H1 (cell line): ENCODE data around the gene GABRD. TPM values are rescaled to one million over a fixed set of nuclear protein-coding genes. Genes with fewer than 3 reads are reported as not detected.

Experiments used
- CTCF ChIA-PET: fragments of 300-600 bp; sonication (Branson Sonifier 250); formaldehyde crosslinking; loops from one replicate; lab custom pipeline; 2021; ENCODE audit not compliant: partially characterized antibody; lab: Charles Lee
- POLR2A ChIA-PET: fragments of 300-600 bp; sonication (Branson Sonifier 250); formaldehyde crosslinking; loops from one replicate; lab custom pipeline; 2021; ENCODE audit warnings: inconsistent platforms; ENCODE audit not compliant: partially characterized antibody; lab: Charles Lee
- DNase-seq, 2 experiments: peaks; one replicate each; pipeline versions ENCODE4 v3.0.0 to v3.0.0-alpha.2; 2010 to 2022; ENCODE audit warnings: low spot score in 2 of 2, low read depth in 1 of 2, mixed read lengths in 1 of 2
- FAIRE-seq: peaks from 2 replicates; lab custom pipeline; 2011; peaks lifted over from hg19 to GRCh38; lab: Jason Lieb, UNC
- H2AFZ ChIP-seq: 2 replicates; pipeline ENCODE4 v1.8.1; 2012; ENCODE audit warnings: low read length, inconsistent platforms
- H2AK5ac ChIP-seq: 2 replicates; pipeline ENCODE4 v1.6.1; 2013; ENCODE audit warnings: low read depth, low read length
- H2BK120ac ChIP-seq: replicated peaks from 2 replicates; pipeline ENCODE3; 2013; ENCODE audit warnings: low read depth, low read length, inconsistent platforms
- H2BK12ac ChIP-seq: 2 replicates; pipeline ENCODE4 v1.6.1; 2013; ENCODE audit warnings: low read depth, low read length
- H2BK15ac ChIP-seq: 2 replicates; pipeline ENCODE4 v1.6.1; 2013; ENCODE audit warnings: low read length
- H2BK20ac ChIP-seq: 2 replicates; pipeline ENCODE4 v1.6.1; 2013; ENCODE audit warnings: low read length
- H2BK5ac ChIP-seq: 2 replicates; pipeline ENCODE4 v1.6.1; 2013; ENCODE audit warnings: low read depth, low read length
- H3K14ac ChIP-seq: 2 replicates; pipeline ENCODE4 v1.6.1; 2013; ENCODE audit warnings: inconsistent platforms; ENCODE audit not compliant: insufficient read length
- H3K18ac ChIP-seq: 2 replicates; pipeline ENCODE4 v1.6.1; 2013; ENCODE audit warnings: low read length; ENCODE audit errors: extremely low read depth
- H3K23ac ChIP-seq: 2 replicates; pipeline ENCODE4 v1.6.1; 2013; ENCODE audit warnings: inconsistent platforms; ENCODE audit not compliant: insufficient read length
- H3K23me2 ChIP-seq: 2 replicates; pipeline ENCODE4 v1.6.1; 2013; ENCODE audit warnings: low read depth, low read length
- H3K27ac ChIP-seq: 2 replicates; pipeline ENCODE4 v1.6.1; 2011; ENCODE audit warnings: low read depth, low read length, inconsistent platforms
- H3K27me3 ChIP-seq, 4 experiments: replicated peaks in 1 of 4; 1 replicate in 1 of 4; 2 replicates in 3 of 4; pipeline versions ENCODE4 v1.6.1 to v1.8.1; 2011 to 2013; ENCODE audit warnings: low read length in 3 of 4, mild to moderate bottlenecking in 3 of 4, inconsistent platforms in 2 of 4, mixed read lengths in 2 of 4, moderate library complexity in 1 of 4; ENCODE audit not compliant: control insufficient read depth in 3 of 4, insufficient read depth in 3 of 4; ENCODE audit errors: extremely low read depth in 1 of 4
- H3K36me3 ChIP-seq, 4 experiments: 2 replicates each; pipeline versions ENCODE4 v1.6.1 to v1.8.1; 2011 to 2013; ENCODE audit warnings: mild to moderate bottlenecking in 4 of 4, low read length in 3 of 4, moderate library complexity in 2 of 4, control low read depth in 1 of 4, inconsistent platforms in 1 of 4; ENCODE audit not compliant: insufficient read depth in 4 of 4, control insufficient read depth in 2 of 4
- H3K4ac ChIP-seq: replicated peaks from 2 replicates; pipeline ENCODE3; 2013; ENCODE audit warnings: low read length, low read depth, mixed read lengths, inconsistent platforms; ENCODE audit not compliant: insufficient read length
- H3K4me1 ChIP-seq, 4 experiments: replicated peaks in 1 of 4; 1 replicate in 1 of 4; 2 replicates in 3 of 4; pipeline versions ENCODE4 v1.6.1 to v1.8.1; 2011 to 2013; ENCODE audit warnings: low read length in 3 of 4, inconsistent platforms in 2 of 4, mixed read lengths in 1 of 4; ENCODE audit not compliant: insufficient read depth in 4 of 4, control insufficient read depth in 3 of 4
- H3K4me2 ChIP-seq, 2 experiments: 2 replicates each; pipeline versions ENCODE4 v1.6.1 to v1.8.1; 2011 to 2013; ENCODE audit warnings: low read depth in 2 of 2, low read length in 2 of 2, control low read depth in 1 of 2, inconsistent platforms in 1 of 2, mild to moderate bottlenecking in 1 of 2; ENCODE audit not compliant: insufficient read depth in 1 of 2
- H3K4me3 ChIP-seq, 4 experiments: fragments of 200-600, 300-600 bp in 1 of 4; sonication (generic), shearing (Covaris generic), sonication (Bioruptor Twin) in 1 of 4; 2 replicates each; pipeline versions ENCODE4 v1.5.1 to v1.8.1; 2011 to 2016; ENCODE audit warnings: low read length in 4 of 4, low read depth in 3 of 4, control low read depth in 2 of 4, inconsistent platforms in 2 of 4, mild to moderate bottlenecking in 2 of 4, mixed read lengths in 1 of 4, moderate library complexity in 1 of 4; ENCODE audit not compliant: insufficient read depth in 2 of 4; ENCODE audit errors: extremely low read depth in 1 of 4
- H3K56ac ChIP-seq: replicated peaks from 2 replicates; pipeline ENCODE3; 2013; ENCODE audit warnings: low read depth, mild to moderate bottlenecking, mixed read lengths, low read length, inconsistent platforms; ENCODE audit not compliant: insufficient read length
- H3K79me1 ChIP-seq: 2 replicates; pipeline ENCODE4 v1.6.1; 2013; ENCODE audit warnings: low read depth, low read length, control low read depth
- H3K79me2 ChIP-seq, 2 experiments: 2 replicates each; pipeline versions ENCODE4 v1.6.1 to v1.8.1; 2012 to 2013; ENCODE audit warnings: low read length in 2 of 2, mild to moderate bottlenecking in 2 of 2, inconsistent platforms in 1 of 2; ENCODE audit not compliant: insufficient read depth in 2 of 2, control insufficient read depth in 1 of 2
- H3K9ac ChIP-seq, 4 experiments: replicated peaks in 1 of 4; 1 replicate in 1 of 4; 2 replicates in 3 of 4; pipeline versions ENCODE4 v1.6.1 to v1.8.1; 2011 to 2013; ENCODE audit warnings: low read depth in 3 of 4, low read length in 3 of 4, control low read depth in 2 of 4, mild to moderate bottlenecking in 2 of 4, moderate library complexity in 2 of 4, inconsistent platforms in 1 of 4; ENCODE audit errors: extremely low read depth in 1 of 4
- H3K9me3 ChIP-seq, 2 experiments: 2 replicates each; pipeline versions ENCODE4 v1.6.1 to v1.8.1; 2012 to 2013; ENCODE audit warnings: mild to moderate bottlenecking in 2 of 2, moderate library complexity in 2 of 2, control low read depth in 1 of 2, inconsistent platforms in 1 of 2, low read depth in 1 of 2, low read length in 1 of 2, mixed read lengths in 1 of 2; ENCODE audit not compliant: insufficient read depth in 2 of 2
- H4K20me1 ChIP-seq, 2 experiments: replicated peaks in 1 of 2; 2 replicates each; pipeline versions ENCODE3 to v1.8.1; 2011 to 2013; ENCODE audit warnings: inconsistent platforms in 2 of 2, low read length in 2 of 2, mild to moderate bottlenecking in 1 of 2; ENCODE audit not compliant: insufficient read depth in 2 of 2, control insufficient read depth in 1 of 2
- H4K5ac ChIP-seq: 2 replicates; pipeline ENCODE4 v1.6.1; 2013; ENCODE audit warnings: low read length, low read depth, mixed read lengths, inconsistent platforms; ENCODE audit not compliant: insufficient read length
- H4K8ac ChIP-seq: 2 replicates; pipeline ENCODE4 v1.8.0; 2013; ENCODE audit warnings: mild to moderate bottlenecking, moderate library complexity, low read length, inconsistent platforms; ENCODE audit not compliant: insufficient read depth; ENCODE audit errors: extremely low read depth
- H4K91ac ChIP-seq: replicated peaks from 2 replicates; pipeline ENCODE3; 2013; ENCODE audit warnings: low read length, mixed read lengths, inconsistent platforms; ENCODE audit not compliant: insufficient read length
- ATF2 ChIP-seq: IDR thresholded peaks from 2 replicates; pipeline ENCODE4 v1.6.1; 2012; ENCODE audit warnings: low read length, inconsistent platforms
- BCL11A ChIP-seq, 2 experiments: IDR thresholded peaks; one replicate each; pipeline ENCODE4 v1.6.1; 2011; ENCODE audit warnings: low read depth in 2 of 2, low read length in 2 of 2, mild to moderate bottlenecking in 2 of 2
- CBX5 ChIP-seq: fragments of 300-800, 300-1000 bp; sonication (generic); IDR thresholded peaks from 2 replicates; pipeline ENCODE4 v1.7.1; 2016; ENCODE audit warnings: antibody characterized with exemption, low read length, low read depth
- CHD2 ChIP-seq: IDR thresholded peaks from 2 replicates; pipeline ENCODE4 v1.6.1; 2012; ENCODE audit warnings: low read length, improper control_type of control experiment
- FOSL1 ChIP-seq: IDR thresholded peaks from 2 replicates; pipeline ENCODE4 v1.6.1; 2011; ENCODE audit warnings: mild to moderate bottlenecking, low read depth, low read length, moderate library complexity; ENCODE audit not compliant: insufficient read depth
- PHF8 ChIP-seq: fragments of 200-600 bp; sonication (generic); conservative IDR thresholded peaks from 2 replicates; pipeline ENCODE4 v1.7.1; 2012; ENCODE audit warnings: low read depth, mild to moderate bottlenecking, inconsistent platforms, low read length, moderate library complexity
- POU5F1 ChIP-seq: IDR thresholded peaks from 2 replicates; pipeline ENCODE4 v1.6.1; 2011; ENCODE audit warnings: low read depth, mild to moderate bottlenecking, low read length, moderate library complexity
- RFX5 ChIP-seq: IDR thresholded peaks from 2 replicates; pipeline ENCODE4 v1.6.1; 2011; ENCODE audit warnings: low read depth, low read length, improper control_type of control experiment, borderline replicate concordance
- SIN3A ChIP-seq, 2 experiments: IDR thresholded peaks in 1 of 2; conservative IDR thresholded peaks in 1 of 2; 2 replicates each; pipeline ENCODE4 v1.6.1; 2011 to 2012; ENCODE audit warnings: low read length in 2 of 2, improper control_type of control experiment in 1 of 2, low read depth in 1 of 2, mild to moderate bottlenecking in 1 of 2
- SIX5 ChIP-seq: IDR thresholded peaks from 2 replicates; pipeline ENCODE4 v1.6.1; 2011; ENCODE audit warnings: mild to moderate bottlenecking, low read depth, low read length
- ZNF274 ChIP-seq: IDR thresholded peaks from 2 replicates; pipeline ENCODE4 v1.7.0; 2012; ENCODE audit warnings: low read length, borderline replicate concordance; ENCODE audit errors: extremely low read depth
- WGBS, 2 experiments: shearing (Covaris generic) in 1 of 2; methylation state at CpG; one replicate each; pipeline versions ENCODE4 v1.1.6 to v1.1.7; 2013 to 2015; ENCODE audit warnings: low lambda C conversion rate in 2 of 2, mixed read lengths in 2 of 2, inconsistent platforms in 1 of 2, low coverage in 1 of 2, missing lambda C conversion rate in 1 of 2; ENCODE audit not compliant: insufficient replicate concordance in 2 of 2, insufficient coverage in 1 of 2, insufficient read length in 1 of 2; ENCODE audit errors: extremely low coverage in 1 of 2, missing lambda C conversion rate in 1 of 2; 5-methylcytosine and 5-hydroxymethylcytosine counted together
- polyA plus RNA-seq, 7 experiments: library from polyadenylated mRNA; depleted of rRNA in 3 of 7; stranded (reverse) in 5 of 7; unstranded in 2 of 7; fragments of >200 nt in 5 of 7; fragments of 200-250 nt in 2 of 7; gene quantifications; 1 replicate in 5 of 7; 2 replicates in 1 of 7; 4 replicates in 1 of 7; pipeline versions ENCODE4 v1.2.1 to v1.2.3, GENCODE V29; 2011 to 2013; ENCODE audit warnings: missing spikeins in 2 of 7, mixed read lengths in 2 of 7
- total RNA-seq: library from RNA; stranded (reverse); fragmentation: NEBNext Ultra II Directional; extraction: Animal tissue kit (Norgen Biotek cat#: 25700); gene quantifications from 2 replicates; pipeline ENCODE4 v1.2.1, GENCODE V29; 2021

GABRD gene
- total and polyA plus RNA-seq, 2 of the 8 experiments (the other 6 are each of a cell fraction or from before 2014, with no cell fraction given), result 1.8 to 3.0 TPM

GRCh38 chr1:2067393-2067792 lies 48.2 kb downstream of the GABRD start:
- Histone ChIP-seq H3K79me2 (peaks cover 0 to 22% of the 10 kb centered on the region in 2 experiments; a peak in 3 of 4 replicates), H3K36me3 (no peaks in the 10 kb centered on the region; a peak in 2 of 8 replicates), H2AFZ (no peak overlapping the region), H3K9ac (no peak overlapping the region), H3K56ac (no peak overlapping the region), H2BK5ac (no peak overlapping the region), H3K23ac (no peak overlapping the region), H4K5ac (no peak overlapping the region), H3K14ac (no peak overlapping the region), H3K4me1 (peaks cover 0 to under 1% (median 0%) of the 10 kb centered on the region in 4 experiments; a peak in 1 of 7 replicates), H3K27me3 (no peaks in the 10 kb centered on the region), H2BK12ac (no peak overlapping the region), H2AK5ac (no peak overlapping the region), H3K4me2 (no peak overlapping the region), H4K91ac (no peak overlapping the region), H4K8ac (no peak overlapping the region; the same call in 1 of the 2 replicates), H3K23me2 (no peaks in the 10 kb centered on the region), H3K18ac (no peak overlapping the region), H4K20me1 (peaks cover 2 to 10% of the 10 kb centered on the region in 2 experiments), H2BK20ac (no peak overlapping the region), H3K27ac (no peak overlapping the region), H3K4me3 (no peak overlapping the region), H3K9me3 (no peaks in the 10 kb centered on the region), H3K4ac (no peak overlapping the region), H3K79me1 (peaks cover 4% of the 10 kb centered on the region), H2BK120ac (no peak overlapping the region), H2BK15ac (no peak overlapping the region)
- ChIA-PET CTCF (interaction anchor here (0.8 to 1.2 kb wide), 3 partner anchors 23 to 107 kb away, joined by 3 to 4 read pairs (median 3); no protein-coding TSS in a partner anchor), POLR2A (no interaction called here)
- DNase-seq (no peak), FAIRE-seq (no peak)
- TF ChIP-seq CBX5 (no peak), ATF2 (no peak), SIX5 (no peak), BCL11A (IDR thresholded peaks at IDR 0.05; ENCODE audit: low read depth in 2 of 2, low read length in 2 of 2) (no peak), PHF8 (no peak), FOSL1 (no peak), RFX5 (no peak), CHD2 (no peak), POU5F1 (no peak), SIN3A (conservative IDR thresholded peaks at IDR 0.05 in 1 of 2, IDR thresholded peaks at IDR 0.05 in 1 of 2; ENCODE audit: low read depth in 1 of 2, low read length in 2 of 2) (no peak), ZNF274 (no peak)
- WGBS, 2 experiments, result 93% methylated on average over 21 of the region's 21 CpGs; no CpG with 5 or more reads in 1 of the 2 experiments
